ENCODE measurements around the gene SBF1.

SBF1 gene

GRCh38 chr22:50473088-50473487 is 1.7 kb downstream of the SBF1 start:
- H3K27me3 ChIP-seq (ENCODE audit: insufficient read depth, low read length, poor library complexity, severe bottlenecking) = no peaks in the 10 kb centered on the region
- peaks cover 10% of the 10 kb centered on the region; the same call in 1 of the 2 replicates for H3F3A ChIP-seq (ENCODE audit: low read depth)
- TF ChIP-seq EZH2phosphoT487 (IDR thresholded peaks at IDR 0.05; ENCODE audit: borderline replicate concordance) = no peak
- TF ChIP-seq, protein P1, sequence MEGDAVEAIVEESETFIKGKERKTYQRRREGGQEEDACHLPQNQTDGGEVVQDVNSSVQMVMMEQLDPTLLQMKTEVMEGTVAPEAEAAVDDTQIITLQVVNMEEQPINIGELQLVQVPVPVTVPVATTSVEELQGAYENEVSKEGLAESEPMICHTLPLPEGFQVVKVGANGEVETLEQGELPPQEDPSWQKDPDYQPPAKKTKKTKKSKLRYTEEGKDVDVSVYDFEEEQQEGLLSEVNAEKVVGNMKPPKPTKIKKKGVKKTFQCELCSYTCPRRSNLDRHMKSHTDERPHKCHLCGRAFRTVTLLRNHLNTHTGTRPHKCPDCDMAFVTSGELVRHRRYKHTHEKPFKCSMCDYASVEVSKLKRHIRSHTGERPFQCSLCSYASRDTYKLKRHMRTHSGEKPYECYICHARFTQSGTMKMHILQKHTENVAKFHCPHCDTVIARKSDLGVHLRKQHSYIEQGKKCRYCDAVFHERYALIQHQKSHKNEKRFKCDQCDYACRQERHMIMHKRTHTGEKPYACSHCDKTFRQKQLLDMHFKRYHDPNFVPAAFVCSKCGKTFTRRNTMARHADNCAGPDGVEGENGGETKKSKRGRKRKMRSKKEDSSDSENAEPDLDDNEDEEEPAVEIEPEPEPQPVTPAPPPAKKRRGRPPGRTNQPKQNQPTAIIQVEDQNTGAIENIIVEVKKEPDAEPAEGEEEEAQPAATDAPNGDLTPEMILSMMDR (conservative IDR thresholded peaks at IDR 0.05; ENCODE audit: low read length) = peak; percentile 84
- no peaks in the 10 kb centered on the region for H3K9me3 ChIP-seq (ENCODE audit: insufficient read depth, low read depth, low read length)
- H3K4me3 ChIP-seq (ENCODE audit: low read length, poor library complexity, severe bottlenecking) = peak overlapping the region; percentile 72
- H3K4me1 ChIP-seq (ENCODE audit: insufficient read depth, low read length, poor library complexity, severe bottlenecking) = peaks cover 59% of the 10 kb centered on the region
- H3K79me2 ChIP-seq (ENCODE audit: insufficient read depth, low read length) = peaks cover 57% of the 10 kb centered on the region
- no peaks in the 10 kb centered on the region for H3K36me3 ChIP-seq (ENCODE audit: insufficient read depth, low read length)
- peak overlapping the region; percentile 94 for H3K4me2 ChIP-seq (ENCODE audit: low read depth, low read length, poor library complexity, severe bottlenecking)
- no peaks in the 10 kb centered on the region for H3K9me2 ChIP-seq (replicated peaks; ENCODE audit: low read depth, low read length)
- peaks cover 34% of the 10 kb centered on the region for H4K20me1 ChIP-seq (ENCODE audit: insufficient read depth, low read length, poor library complexity, severe bottlenecking)
- H3K9ac ChIP-seq (ENCODE audit: low read depth, low read length, poor library complexity, severe bottlenecking) = peak overlapping the region; percentile 85
- H2AFZ ChIP-seq (ENCODE audit: low read length) = no peak overlapping the region

GRCh38 chr22:50471962-50472361 is 2.9 kb downstream of the SBF1 start:
- peak overlapping the region; percentile 85 for H3K9ac ChIP-seq (ENCODE audit: low read depth, low read length, poor library complexity, severe bottlenecking)
- H3K4me2 ChIP-seq (ENCODE audit: low read depth, low read length, poor library complexity, severe bottlenecking) = peak overlapping the region; percentile 94
- H3K79me2 ChIP-seq (ENCODE audit: insufficient read depth, low read length) = peaks cover 68% of the 10 kb centered on the region
- no peaks in the 10 kb centered on the region for H3K9me2 ChIP-seq (replicated peaks; ENCODE audit: low read depth, low read length)
- H3K36me3 ChIP-seq (ENCODE audit: insufficient read depth, low read length) = peaks cover 5% of the 10 kb centered on the region; the same call in 1 of the 2 replicates
- peak overlapping the region; percentile 72 for H3K4me3 ChIP-seq (ENCODE audit: low read length, poor library complexity, severe bottlenecking)
- no peaks in the 10 kb centered on the region for H3K27me3 ChIP-seq (ENCODE audit: insufficient read depth, low read length, poor library complexity, severe bottlenecking)
- H4K20me1 ChIP-seq (ENCODE audit: insufficient read depth, low read length, poor library complexity, severe bottlenecking) = peaks cover 34% of the 10 kb centered on the region
- TF ChIP-seq, protein P1 (conservative IDR thresholded peaks at IDR 0.05; ENCODE audit: low read length) = no peak
- no peak for TF ChIP-seq EZH2phosphoT487 (IDR thresholded peaks at IDR 0.05; ENCODE audit: borderline replicate concordance)
- no peak overlapping the region for H2AFZ ChIP-seq (ENCODE audit: low read length)
- peaks cover 66% of the 10 kb centered on the region for H3K4me1 ChIP-seq (ENCODE audit: insufficient read depth, low read length, poor library complexity, severe bottlenecking)
- peaks cover 10% of the 10 kb centered on the region; the same call in 1 of the 2 replicates for H3F3A ChIP-seq (ENCODE audit: low read depth)
- H3K9me3 ChIP-seq (ENCODE audit: insufficient read depth, low read depth, low read length) = no peaks in the 10 kb centered on the region

- Histone ChIP-seq H3K9ac (ENCODE audit: low read depth, low read length, poor library complexity, severe bottlenecking) (peak overlapping the region; percentile 85), H3K9me3 (ENCODE audit: insufficient read depth, low read depth, low read length) (no peaks in the 10 kb centered on the region), H3K4me2 (ENCODE audit: low read depth, low read length, poor library complexity, severe bottlenecking) (peak overlapping the region; percentile 94)
Measured at GRCh38 chr22:50471197-50471847, 3.5 kb downstream of the SBF1 start.

More at GRCh38 chr22:50471197-50471847, 3.5 kb downstream of the SBF1 start:
- H3F3A ChIP-seq (ENCODE audit: low read depth) = peaks cover 10% of the 10 kb centered on the region; the same call in 1 of the 2 replicates
- peaks cover 74% of the 10 kb centered on the region for H3K79me2 ChIP-seq (ENCODE audit: insufficient read depth, low read length)
- no peak overlapping the region for H2AFZ ChIP-seq (ENCODE audit: low read length)
- H4K20me1 ChIP-seq (ENCODE audit: insufficient read depth, low read length, poor library complexity, severe bottlenecking) = peaks cover 34% of the 10 kb centered on the region
- H3K4me3 ChIP-seq (ENCODE audit: low read length, poor library complexity, severe bottlenecking) = peak overlapping the region; percentile 72
- no peak for TF ChIP-seq EZH2phosphoT487 (IDR thresholded peaks at IDR 0.05; ENCODE audit: borderline replicate concordance)
- TF ChIP-seq, protein P1 (conservative IDR thresholded peaks at IDR 0.05; ENCODE audit: low read length) = no peak
- peaks cover 68% of the 10 kb centered on the region for H3K4me1 ChIP-seq (ENCODE audit: insufficient read depth, low read length, poor library complexity, severe bottlenecking)
- peaks cover 11% of the 10 kb centered on the region; the same call in 1 of the 2 replicates for H3K36me3 ChIP-seq (ENCODE audit: insufficient read depth, low read length)
- H3K27me3 ChIP-seq (ENCODE audit: insufficient read depth, low read length, poor library complexity, severe bottlenecking) = no peaks in the 10 kb centered on the region
- H3K9me2 ChIP-seq (replicated peaks; ENCODE audit: low read depth, low read length) = no peaks in the 10 kb centered on the region

Measured in Loucy (cell line).